Ramos (cell line): ENCODE results near the gene CSNK1A1.

ENCODE experiments used
- in situ Hi-C: fragments of 300-500 bp; cut with MboI; formaldehyde crosslinking; loops from one replicate; pipeline ENCODE4 v1.14.3; 2022; ENCODE audit warnings: low sequenced_read_pairs; ENCODE audit not compliant: unreplicated experiment

CSNK1A1 gene

GRCh38 chr5:149575131-149575530, 23.9 kb upstream of the CSNK1A1 start:
- in situ Hi-C loops, result no loop called here

GRCh38 chr5:149572576-149573231, 21.5 kb upstream of the CSNK1A1 start:
- in situ Hi-C loops, result loop anchor here (25.0 kb wide), 1 partner anchor 260 kb away; no protein-coding TSS in a partner anchor

GRCh38 chr5:149572170-149572569, 20.9 kb upstream of the CSNK1A1 start:
- in situ Hi-C loops, result loop anchor here (25.0 kb wide), 1 partner anchor 260 kb away; no protein-coding TSS in a partner anchor

GRCh38 chr5:149567226-149567625, 16.0 kb upstream of the CSNK1A1 start:
- in situ Hi-C loops, result loop anchor here (10.0 to 25.0 kb wide), 2 partner anchors 182 to 255 kb away; no protein-coding TSS in a partner anchor

- in situ Hi-C loops, result loop anchor here (5.0 to 25.0 kb wide), 3 partner anchors 122 to 252 kb away; no protein-coding TSS in a partner anchor
Measured at GRCh38 chr5:149564542-149565140, 13.4 kb upstream of the CSNK1A1 start.

- in situ Hi-C loops, result loop anchor here (5.0 to 25.0 kb wide), 3 partner anchors 121 to 251 kb away; no protein-coding TSS in a partner anchor
Measured at GRCh38 chr5:149563466-149563865, 12.2 kb upstream of the CSNK1A1 start.

- in situ Hi-C loops, result loop anchor here (5.0 to 25.0 kb wide), 3 partner anchors 120 to 250 kb away; no protein-coding TSS in a partner anchor
Measured at GRCh38 chr5:149561848-149562247, 10.6 kb upstream of the CSNK1A1 start.

- in situ Hi-C loops, result loop anchor here (5.0 to 25.0 kb wide), 3 partner anchors 117 to 247 kb away; no protein-coding TSS in a partner anchor
Measured at GRCh38 chr5:149559706-149560105, 8.5 kb upstream of the CSNK1A1 start.

GRCh38 chr5:149552553-149553160, 1.4 kb upstream of the CSNK1A1 start:
- in situ Hi-C loops, result loop anchor here (25.0 kb wide), 1 partner anchor 240 kb away; no protein-coding TSS in a partner anchor

- in situ Hi-C loops, result loop anchor here (25.0 kb wide), 1 partner anchor 240 kb away; no protein-coding TSS in a partner anchor
Measured at GRCh38 chr5:149552038-149552494, 827 bp upstream of the CSNK1A1 start.

- in situ Hi-C loops, result loop anchor here (25.0 kb wide), 1 partner anchor 238 kb away; no protein-coding TSS in a partner anchor
Measured at GRCh38 chr5:149550594-149551226, 529 bp downstream of the CSNK1A1 start.

- in situ Hi-C loops, result loop anchor here (25.0 kb wide), 1 partner anchor 238 kb away; no protein-coding TSS in a partner anchor
Measured at GRCh38 chr5:149550268-149550583, 1.0 kb downstream of the CSNK1A1 start.

GRCh38 chr5:149549461-149550267, 1.6 kb downstream of the CSNK1A1 start:
- in situ Hi-C loops, result loop anchor here (25.0 kb wide), 1 partner anchor 237 kb away; no protein-coding TSS in a partner anchor

GRCh38 chr5:149546974-149547373, 4.3 kb downstream of the CSNK1A1 start:
- in situ Hi-C loops, result no loop called here

- in situ Hi-C loops, result no loop called here
Measured at GRCh38 chr5:149545327-149545726, 5.9 kb downstream of the CSNK1A1 start.

GRCh38 chr5:149544028-149544420, 7.2 kb downstream of the CSNK1A1 start:
- in situ Hi-C loops, result no loop called here

- in situ Hi-C loops, result no loop called here
Measured at GRCh38 chr5:149543361-149544027, 7.7 kb downstream of the CSNK1A1 start.

GRCh38 chr5:149541893-149542292, 9.3 kb downstream of the CSNK1A1 start:
- in situ Hi-C loops, result no loop called here

GRCh38 chr5:149540089-149540488, 11.2 kb downstream of the CSNK1A1 start:
- in situ Hi-C loops, result no loop called here
